Kidney (tissue), 14 donors: ENCODE results near the gene POSTN. TPM values are rescaled to one million over a fixed set of nuclear protein-coding genes. Genes with fewer than 3 reads are reported as not detected.

ENCODE experiments used
- DNase-seq, 5 donors: peaks; one replicate each; pipeline ENCODE4 v3.0.0-alpha.2; 2013 to 2020
- FAIRE-seq: peaks from 2 replicates; lab custom pipeline; 2012; peaks lifted over from hg19 to GRCh38; lab: Jason Lieb, UNC
- H3K27ac ChIP-seq, 2 donors: one replicate each; pipeline ENCODE4 v1.7.0; 2013; ENCODE audit warnings: low read depth in 2 of 2, low read length in 2 of 2, inconsistent platforms in 1 of 2
- H3K27me3 ChIP-seq: one replicate; pipeline ENCODE4 v1.7.1; 2013; ENCODE audit warnings: low read length, inconsistent platforms; ENCODE audit not compliant: control insufficient read depth, insufficient read depth
- H3K36me3 ChIP-seq, 3 donors: one replicate each; pipeline versions ENCODE4 v1.7.0 to v1.7.1; 2013; ENCODE audit warnings: low read length in 3 of 3, control low read depth in 1 of 3, inconsistent platforms in 1 of 3; ENCODE audit not compliant: insufficient read depth in 3 of 3, control insufficient read depth in 2 of 3
- H3K4me1 ChIP-seq, 3 donors: one replicate each; pipeline versions ENCODE4 v1.7.0 to v1.7.1; 2013; ENCODE audit warnings: low read length in 3 of 3, inconsistent platforms in 1 of 3, low read depth in 1 of 3; ENCODE audit not compliant: control insufficient read depth in 2 of 3, insufficient read depth in 2 of 3
- H3K4me3 ChIP-seq, 3 donors: one replicate each; pipeline versions ENCODE4 v1.7.0 to v1.8.1; 2013; ENCODE audit warnings: low read length in 3 of 3, control low read depth in 1 of 3, inconsistent platforms in 1 of 3
- H3K9ac ChIP-seq, 3 donors: one replicate each; pipeline versions ENCODE4 v1.7.0 to v1.7.1; 2013; ENCODE audit warnings: low read length in 3 of 3, control low read depth in 1 of 3, inconsistent platforms in 1 of 3
- H3K9me3 ChIP-seq, 3 donors: one replicate each; pipeline versions ENCODE4 v1.7.0 to v1.7.1; 2013; ENCODE audit warnings: low read length in 3 of 3, control low read depth in 1 of 3, inconsistent platforms in 1 of 3; ENCODE audit not compliant: control insufficient read depth in 2 of 3, insufficient read depth in 1 of 3
- CTCF ChIP-seq: IDR thresholded peaks from 3 replicates; pipeline ENCODE4 v1.5.1; 2012; ENCODE audit warnings: mild to moderate bottlenecking, moderate library complexity, borderline replicate concordance; ENCODE audit not compliant: insufficient read depth; ENCODE audit errors: extremely low read depth
- intact Hi-C: fragments of 100-400 bp; cut with DNase I; formaldehyde crosslinking; loops from one replicate; pipeline ENCODE4 v1.11.1; 2022
- polyA plus RNA-seq: library from polyadenylated mRNA; stranded (reverse); fragments of 350-450 nt; fragmentation: Illumina TruSeq; extraction: RNeasy Lipid Tissue Mini Kit (QIAGEN cat#74804); gene quantifications from one replicate; pipeline ENCODE4 v1.2.3, GENCODE V29; 2014; ENCODE audit warnings: low read depth, low replicate concordance; ENCODE audit not compliant: insufficient read depth
- total RNA-seq: library from RNA; stranded (reverse); fragmentation: NEBNext Ultra II Directional; extraction: Animal tissue kit (Norgen Biotek cat#: 25700); gene quantifications from one replicate; pipeline ENCODE4 v1.2.1, GENCODE V29; 2021
- donor health status: control.
- donor health status: control.
- donor health status: control.
- donor health status: control.
- donor health status: control.
- donor health status: DM: yes; HTN: yes; CAD: no.
- donor health status: Normal renal cell carcinoma (clear cell type).

The POSTN gene
- total and polyA plus RNA-seq, 2 donors from 2014 or later: 13.1 to 49.7 TPM

GRCh38 chr13:37587236-37587635 is 11.3 kb downstream of the POSTN start:
- no peak for FAIRE-seq
- Histone ChIP-seq H3K27me3 (no peaks in the 10 kb centered on the region), H3K4me1 (no peaks in the 10 kb centered on the region), H3K27ac (no peak overlapping the region), H3K9me3 (no peaks in the 10 kb centered on the region), H3K36me3 (no peaks in the 10 kb centered on the region), H3K9ac (no peak overlapping the region), H3K4me3 (no peak overlapping the region)
- no peak for TF ChIP-seq CTCF
- DNase-seq: no peak
- intact Hi-C loops: no loop called here

GRCh38 chr13:37586164-37586563 is 12.4 kb downstream of the POSTN start:
- Histone ChIP-seq H3K27ac (no peak overlapping the region), H3K36me3 (no peaks in the 10 kb centered on the region), H3K4me1 (no peaks in the 10 kb centered on the region), H3K4me3 (no peak overlapping the region), H3K9me3 (no peaks in the 10 kb centered on the region), H3K9ac (no peak overlapping the region), H3K27me3 (no peaks in the 10 kb centered on the region)
- no peak for DNase-seq
- intact Hi-C loops: no loop called here
- no peak for FAIRE-seq
- no peak for TF ChIP-seq CTCF

- DNase-seq: no peak
- no peaks in the 10 kb centered on the region for H3K27me3 ChIP-seq
- no peaks in the 10 kb centered on the region for H3K36me3 ChIP-seq
- intact Hi-C loops: no loop called here
- no peak overlapping the region for H3K9ac ChIP-seq
- no peak overlapping the region for H3K27ac ChIP-seq
- H3K4me3 ChIP-seq: no peak overlapping the region
- H3K9me3 ChIP-seq: no peaks in the 10 kb centered on the region
- no peak for FAIRE-seq
- TF ChIP-seq CTCF: no peak
- H3K4me1 ChIP-seq: no peaks in the 10 kb centered on the region
Measured at GRCh38 chr13:37585541-37585940, 13.0 kb downstream of the POSTN start.

GRCh38 chr13:37576601-37577000 is 22.0 kb downstream of the POSTN start:
- H3K36me3 ChIP-seq: no peaks in the 10 kb centered on the region
- H3K9me3 ChIP-seq: no peaks in the 10 kb centered on the region
- H3K4me1 ChIP-seq: no peaks in the 10 kb centered on the region
- FAIRE-seq (no peak), DNase-seq (no peak)
- H3K27ac ChIP-seq: no peak overlapping the region
- H3K4me3 ChIP-seq: no peak overlapping the region
- no peak for TF ChIP-seq CTCF
- no peaks in the 10 kb centered on the region for H3K27me3 ChIP-seq
- intact Hi-C loops: no loop called here
- no peak overlapping the region for H3K9ac ChIP-seq
